NCI-H146 (cell line): ENCODE measurements around the gene HOMER2.
"Not testable (repeated sequence)": the region's sequence is repeated elsewhere in the genome, so short reads cannot be mapped to it uniquely, and the experiment has no call there.

Source experiments
- DNase-seq: peaks from one replicate; lab custom pipeline; 2025; lab: John Stamatoyannopoulos, UW

The HOMER2 gene

GRCh38 chr15:82952158-82953081 lies at the start of gene HOMER2:
HOMER2 (minus strand) TSS chr15:82952720; CDS start chr15:82952535, 185 bp downstream.
- peak; percentile 59 for DNase-seq

DNA sequence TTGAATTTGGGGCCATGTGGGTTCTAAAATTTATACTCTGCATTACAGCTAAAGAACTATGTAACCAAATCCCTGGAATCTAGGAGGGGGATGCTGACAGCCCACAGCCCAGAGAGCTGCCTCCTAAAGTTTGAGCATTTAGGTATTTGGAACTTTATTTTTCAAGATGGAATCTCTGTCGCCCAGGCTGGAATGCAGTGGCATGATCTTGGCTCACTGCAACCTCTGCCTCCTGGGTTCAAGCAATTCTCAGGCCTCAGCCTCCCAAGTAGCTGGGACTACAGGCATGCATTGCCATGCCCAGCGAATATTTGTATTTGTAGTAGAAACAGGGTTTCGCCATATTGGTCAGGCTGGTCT lies 48.1 kb upstream of the HOMER2 start:
- not testable (repeated sequence) for DNase-seq

- DNase-seq: peak; percentile 35
These were observed 47.6 kb upstream of the HOMER2 start for GRCh38 chr15:82999905-83000671.

DNA sequence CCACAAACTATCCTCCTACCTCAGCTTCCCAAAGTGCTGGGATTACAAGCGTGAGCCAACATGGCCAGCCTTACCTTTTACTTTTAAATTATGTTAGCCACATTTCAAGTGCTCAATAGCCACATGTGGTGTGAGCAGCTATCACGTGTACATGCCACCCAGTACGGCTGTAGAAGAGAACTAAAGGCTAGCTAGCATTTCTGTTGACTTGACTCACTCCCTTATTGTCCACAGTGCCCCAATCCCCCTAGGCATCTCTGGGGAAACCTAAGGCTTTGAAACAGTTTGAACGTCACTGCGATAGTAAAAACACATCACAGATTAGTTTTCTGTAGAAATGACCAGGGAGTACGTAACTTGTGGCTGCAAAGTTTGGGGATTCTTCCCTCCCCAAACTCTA lies 46.9 kb upstream of the HOMER2 start:
- DNase-seq: no peak

DNA sequence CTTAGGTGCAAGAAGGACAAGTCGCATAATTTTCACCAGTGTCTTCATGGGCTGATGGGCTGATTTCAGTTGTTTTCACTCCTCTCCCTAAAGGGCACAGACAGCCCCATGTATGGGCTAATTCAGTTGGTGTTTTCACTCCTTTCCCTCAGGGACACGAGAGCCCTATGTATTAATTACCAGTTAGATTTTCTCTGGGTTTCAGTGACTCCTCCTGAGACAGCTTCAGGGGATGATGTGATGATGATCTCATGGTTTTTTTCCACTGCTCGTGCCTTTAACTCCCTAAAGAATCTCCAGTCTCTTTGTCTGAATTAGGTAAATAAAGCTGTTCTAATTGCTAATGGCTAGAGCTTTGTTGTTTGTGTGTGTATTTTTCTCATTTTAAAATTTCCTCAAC lies 43.4 kb upstream of the HOMER2 start:
- DNase-seq: no peak

DNA sequence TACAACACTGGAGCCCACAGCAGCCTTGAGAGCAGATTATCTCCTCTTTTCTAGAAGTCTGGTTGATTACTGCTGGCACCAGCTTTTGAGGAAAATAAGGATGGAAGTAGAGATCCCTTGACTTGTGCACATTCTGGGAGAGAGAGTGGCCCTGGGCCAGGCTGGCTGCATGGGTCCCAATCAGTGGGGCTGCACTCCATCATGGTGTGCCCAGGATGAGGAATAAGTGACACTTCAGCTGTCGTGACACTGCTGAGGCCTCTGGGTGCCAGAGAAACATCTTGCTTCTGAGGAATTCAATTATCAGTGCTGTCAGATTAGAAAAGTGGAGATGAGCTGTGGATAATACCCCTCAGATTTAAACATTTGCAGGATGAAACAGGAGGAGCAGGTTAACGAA lies 42.6 kb upstream of the HOMER2 start:
- DNase-seq: no peak

DNA sequence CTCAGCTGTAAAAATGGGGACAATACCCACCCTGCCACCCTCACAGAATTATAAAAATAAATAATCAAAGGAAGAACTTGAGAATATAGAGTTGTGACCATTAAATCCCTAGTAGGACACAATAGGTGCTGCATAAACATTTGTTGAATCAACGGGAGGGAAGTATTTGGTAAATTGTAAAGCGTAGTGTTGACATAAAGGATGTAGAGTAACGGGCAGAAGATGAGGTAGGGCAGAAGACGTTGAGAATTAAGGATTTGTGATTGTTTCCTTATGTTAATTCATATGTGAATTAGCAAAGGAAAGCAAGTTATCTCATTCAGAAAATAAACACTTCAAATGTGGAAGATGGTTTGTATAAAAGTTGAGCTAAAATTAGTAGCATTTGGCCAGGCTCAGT lies 40.6 kb upstream of the HOMER2 start:
- DNase-seq: no peak

GRCh38 chr15:82992436-82992998 lies 40.0 kb upstream of the HOMER2 start:
- DNase-seq: no peak

DNA sequence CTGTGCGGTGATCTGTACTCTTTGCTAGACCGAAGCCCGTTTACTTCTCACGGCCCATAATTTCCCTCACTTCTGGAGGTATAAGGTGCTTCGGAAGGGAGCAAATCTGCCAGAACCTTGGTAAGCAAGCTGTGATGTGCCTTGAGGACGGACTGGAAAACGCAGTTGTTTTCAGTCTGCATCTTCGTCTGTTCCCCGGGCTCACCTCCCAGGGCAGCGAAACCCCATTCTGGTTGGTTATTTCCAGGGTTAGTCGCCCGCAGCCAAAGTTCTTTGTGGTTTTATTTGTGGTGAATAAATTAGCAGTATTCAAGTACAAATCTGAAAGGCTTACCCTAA lies 33.9 kb upstream of the HOMER2 start:
- DNase-seq: peak; percentile 31

- DNase-seq: peak; percentile 91
These were observed 33.3 kb upstream of the HOMER2 start, which contains the start of gene RAMAC for GRCh38 chr15:82985688-82986441. RAMAC (plus strand) TSS chr15:82986210; CDS start chr15:82989019, 2,809 bp downstream.

GRCh38 chr15:82980981-82981380 lies 28.5 kb upstream of the HOMER2 start:
- DNase-seq: no peak

- DNase-seq: no peak
These were observed 27.2 kb upstream of the HOMER2 start for GRCh38 chr15:82979726-82980125.

GRCh38 chr15:82978438-82978837 lies 25.9 kb upstream of the HOMER2 start:
- DNase-seq: no peak

DNA sequence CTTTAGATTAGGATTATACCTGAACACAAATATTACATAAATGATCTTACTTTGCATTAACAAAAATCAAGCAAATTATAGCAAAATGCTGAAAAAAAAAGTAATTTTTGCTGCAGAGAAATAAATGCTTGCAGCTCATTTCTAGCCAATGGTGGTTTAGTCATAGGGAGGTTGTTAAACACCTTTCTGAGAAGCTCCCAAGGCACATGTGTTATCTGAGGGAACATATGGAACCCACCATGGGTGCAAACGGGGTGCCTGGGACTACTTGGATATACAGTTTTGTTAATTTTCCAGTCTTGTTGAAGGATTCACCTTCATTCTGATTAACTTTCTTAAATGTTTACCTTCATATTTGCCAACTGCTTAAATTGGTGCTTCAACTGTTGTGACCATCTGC lies 24.6 kb upstream of the HOMER2 start:
- no peak for DNase-seq

GRCh38 chr15:82972990-82973389 lies 20.5 kb upstream of the HOMER2 start:
- DNase-seq: no peak

- no peak for DNase-seq
These were observed 18.9 kb upstream of the HOMER2 start for GRCh38 chr15:82971218-82971984.

DNA sequence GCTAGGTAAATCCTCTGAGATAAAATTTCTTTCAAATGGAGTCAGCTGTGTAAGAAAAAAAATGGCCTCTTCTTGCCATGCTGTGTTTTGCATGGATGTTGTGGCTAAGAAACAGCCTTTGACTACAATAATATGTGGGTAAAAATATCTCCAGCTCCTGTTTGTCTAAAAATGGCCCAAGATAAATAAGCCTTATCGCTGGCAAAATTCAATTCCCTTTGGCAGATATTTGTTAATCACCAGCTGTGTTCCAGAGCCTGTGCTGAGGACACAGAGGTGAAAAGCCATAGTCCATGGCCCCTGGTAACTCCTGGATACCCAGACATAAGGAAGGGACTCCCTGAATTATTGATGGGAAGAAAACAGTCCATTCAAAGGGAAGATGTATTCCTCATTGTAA lies 18.2 kb upstream of the HOMER2 start:
- DNase-seq: no peak

DNA sequence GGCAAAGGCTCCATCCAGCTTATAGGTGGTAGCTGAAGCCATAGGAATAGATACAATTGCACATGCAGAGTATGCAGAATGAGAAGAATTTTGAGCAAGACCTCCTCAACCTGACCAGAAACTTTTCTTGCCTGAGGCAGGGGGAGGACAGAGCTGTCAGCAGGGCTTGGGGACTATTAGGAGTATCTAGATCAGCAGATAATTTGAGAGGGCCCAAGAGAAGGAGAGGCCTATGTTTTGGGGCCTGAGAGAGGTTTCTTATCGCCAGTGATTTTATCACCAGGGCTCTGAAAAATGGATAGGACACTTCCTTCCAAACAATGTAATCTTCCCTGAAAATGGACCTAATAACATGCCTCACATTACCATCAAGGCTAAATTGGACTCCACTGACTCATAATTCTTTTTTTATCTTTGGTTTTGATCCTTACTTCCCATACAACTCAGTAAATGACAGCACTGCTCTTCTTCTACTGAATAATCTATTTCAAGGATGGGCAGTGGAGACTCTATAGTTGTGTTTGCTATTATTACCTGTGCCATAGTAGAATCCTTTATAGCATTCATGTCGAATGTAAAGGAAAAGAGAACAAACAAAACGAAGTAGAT lies 17.7 kb upstream of the HOMER2 start:
- no peak for DNase-seq

DNA sequence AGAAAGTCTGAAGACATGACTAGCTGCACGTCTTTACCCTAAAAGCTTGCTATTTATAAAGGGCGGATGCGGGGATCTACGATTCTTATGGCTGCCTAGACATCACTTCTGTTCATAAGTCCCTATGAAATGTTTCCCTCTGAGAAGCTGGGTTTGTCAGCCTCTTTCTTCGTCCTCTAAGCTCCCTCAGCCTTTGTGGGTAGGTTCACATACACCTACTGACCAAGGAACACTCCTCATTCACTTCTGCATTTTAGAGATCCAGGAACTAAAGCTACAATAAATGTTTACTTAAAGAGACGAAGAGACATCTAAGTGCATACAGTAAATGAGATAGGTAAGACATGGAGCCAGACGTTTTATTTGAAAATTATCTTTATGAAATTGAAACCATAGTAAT lies 16.8 kb upstream of the HOMER2 start:
- DNase-seq: no peak

DNA sequence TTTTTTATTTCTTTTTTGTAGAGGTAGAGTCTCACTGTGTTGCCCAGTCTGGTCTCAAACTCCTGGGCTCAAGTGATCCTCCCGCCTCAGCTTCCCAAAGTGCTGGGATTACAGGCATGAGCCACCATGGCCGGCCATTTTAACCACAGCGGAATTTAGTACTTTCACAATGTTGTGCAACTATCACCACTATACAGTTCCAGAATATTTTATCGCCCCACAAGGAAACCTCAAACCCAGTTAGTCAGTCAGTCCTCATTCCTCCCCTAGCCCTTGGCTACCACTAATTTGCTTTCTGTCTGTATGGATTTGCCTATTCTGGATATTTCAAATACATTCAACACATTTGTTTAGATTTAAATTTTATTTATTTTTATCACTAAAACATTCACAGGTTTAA lies 15.5 kb upstream of the HOMER2 start:
- no peak for DNase-seq

GRCh38 chr15:82966671-82967071 lies 14.2 kb upstream of the HOMER2 start:
- no peak for DNase-seq
